G401.6 (cell line): ENCODE measurements around the gene CCDC33.

Experiments used
- FAIRE-seq: peaks from 2 replicates; lab custom pipeline; 2012; peaks lifted over from hg19 to GRCh38; lab: Jason Lieb, UNC

The CCDC33 gene

GRCh38 chr15:74289671-74290070, 53.5 kb downstream of the CCDC33 start:
- no peak for FAIRE-seq

GRCh38 chr15:74290645-74291044, 54.5 kb downstream of the CCDC33 start:
- FAIRE-seq = no peak

GRCh38 chr15:74291101-74292071, 55.3 kb downstream of the CCDC33 start:
- no peak for FAIRE-seq

GRCh38 chr15:74293021-74293810, 57.1 kb downstream of the CCDC33 start:
- FAIRE-seq = no peak

- no peak for FAIRE-seq
These were observed 57.9 kb downstream of the CCDC33 start for GRCh38 chr15:74294010-74294409.

- FAIRE-seq = no peak
These were observed 59.7 kb downstream of the CCDC33 start for GRCh38 chr15:74295800-74296199.

GRCh38 chr15:74297887-74298286, 61.8 kb downstream of the CCDC33 start:
- no peak for FAIRE-seq

- no peak for FAIRE-seq
These were observed 64.1 kb downstream of the CCDC33 start for GRCh38 chr15:74300057-74300795.

GRCh38 chr15:74301583-74302361, 65.6 kb downstream of the CCDC33 start:
- no peak for FAIRE-seq

- no peak for FAIRE-seq
These were observed 66.8 kb downstream of the CCDC33 start for GRCh38 chr15:74302821-74303359.

- no peak for FAIRE-seq
These were observed 67.7 kb downstream of the CCDC33 start for GRCh38 chr15:74303741-74304309.

- no peak for FAIRE-seq
These were observed 68.3 kb downstream of the CCDC33 start for GRCh38 chr15:74304431-74304830.

- no peak for FAIRE-seq
These were observed 69.6 kb downstream of the CCDC33 start for GRCh38 chr15:74305687-74306086.

- FAIRE-seq = no peak
These were observed 70.7 kb downstream of the CCDC33 start for GRCh38 chr15:74306781-74307217.

- no peak for FAIRE-seq
These were observed 72.0 kb downstream of the CCDC33 start for GRCh38 chr15:74307827-74308811.

GRCh38 chr15:74311734-74312444, 75.8 kb downstream of the CCDC33 start:
- no peak for FAIRE-seq

GRCh38 chr15:74312445-74313007, 76.4 kb downstream of the CCDC33 start:
- FAIRE-seq = no peak

GRCh38 chr15:74313889-74314288, 77.8 kb downstream of the CCDC33 start:
- FAIRE-seq = no peak
